AG09319 (cell line): Measurements from ENCODE around the gene RNF183.

Experiments used
- DNase-seq: peaks from one replicate; pipeline ENCODE4 v3.0.0-alpha.2; 2010; ENCODE audit warnings: low read depth; ENCODE audit errors: extremely low read depth
- CTCF ChIP-seq: IDR thresholded peaks from 2 replicates; pipeline ENCODE4 v1.5.1; 2011; ENCODE audit warnings: low read depth, mild to moderate bottlenecking, inconsistent platforms, low read length, moderate library complexity

The RNF183 gene

GRCh38 chr9:113302792-113303418, at the start of gene RNF183:
Gene RNF183, minus strand, starts transcription at chr9:113303376. Its CDS starts 5,192 bp downstream, at chr9:113298184.
- no peak for DNase-seq
- no peak for TF ChIP-seq CTCF

GRCh38 chr9:113352411-113352810, 49.2 kb upstream of the RNF183 start:
- TF ChIP-seq CTCF, result no peak
- DNase-seq, result no peak

GRCh38 chr9:113352006-113352405, 48.8 kb upstream of the RNF183 start:
- no peak for TF ChIP-seq CTCF
- DNase-seq, result no peak

- no peak for DNase-seq
- TF ChIP-seq CTCF, result no peak
Observed at GRCh38 chr9:113350937-113351336, 47.8 kb upstream of the RNF183 start.

- DNase-seq, result no peak
- TF ChIP-seq CTCF, result no peak
Observed at GRCh38 chr9:113350107-113350661, 47.0 kb upstream of the RNF183 start.

GRCh38 chr9:113349445-113350094, 46.4 kb upstream of the RNF183 start, which contains the start of gene BSPRY:
Gene BSPRY, plus strand, starts transcription at chr9:113349541. Its CDS starts 39 bp downstream, at chr9:113349580.
- no peak for DNase-seq
- no peak for TF ChIP-seq CTCF

- no peak for TF ChIP-seq CTCF
- DNase-seq, result no peak
Observed at GRCh38 chr9:113349066-113349444, 45.9 kb upstream of the RNF183 start.
